ENCODE data around the gene CTNNBIP1.

The CTNNBIP1 gene

GRCh38 chr1:9878404-9878803 is 31.7 kb downstream of the CTNNBIP1 start:
- DNase-seq = no peak

GRCh38 chr1:9877962-9878361 is 32.1 kb downstream of the CTNNBIP1 start:
- DNase-seq = no peak

GRCh38 chr1:9875636-9876000 is 34.5 kb downstream of the CTNNBIP1 start:
- DNase-seq = peak in 7 of 56 donors; percentile 17 to 39 (median 28)

GRCh38 chr1:9874959-9875635 is 35.0 kb downstream of the CTNNBIP1 start:
- peak in 45 of 56 donors; percentile 20 to 82 (median 56) for DNase-seq

- DNase-seq = no peak
Measured at GRCh38 chr1:9874412-9874811, 35.7 kb downstream of the CTNNBIP1 start.

- no peak for DNase-seq
Measured at GRCh38 chr1:9873992-9874391, 36.1 kb downstream of the CTNNBIP1 start.

- no peak for DNase-seq
Measured at GRCh38 chr1:9873385-9873784, 36.7 kb downstream of the CTNNBIP1 start.

GRCh38 chr1:9872430-9873165 is 37.5 kb downstream of the CTNNBIP1 start:
- DNase-seq = no peak

GRCh38 chr1:9871707-9872425 is 38.2 kb downstream of the CTNNBIP1 start:
- DNase-seq = no peak

GRCh38 chr1:9871021-9871420 is 39.0 kb downstream of the CTNNBIP1 start:
- no peak for DNase-seq

GRCh38 chr1:9870572-9870971 is 39.5 kb downstream of the CTNNBIP1 start:
- no peak for DNase-seq

GRCh38 chr1:9869831-9870251 is 40.2 kb downstream of the CTNNBIP1 start:
- no peak for DNase-seq

- DNase-seq = no peak
Measured at GRCh38 chr1:9868244-9868590, 41.9 kb downstream of the CTNNBIP1 start.

- DNase-seq = peak in 49 of 56 donors; percentile 9 to 90 (median 58)
Measured at GRCh38 chr1:9867408-9868243, 42.4 kb downstream of the CTNNBIP1 start.

GRCh38 chr1:9866836-9867235 is 43.2 kb downstream of the CTNNBIP1 start:
- DNase-seq = no peak

GRCh38 chr1:9865724-9866123 is 44.3 kb downstream of the CTNNBIP1 start:
- no peak for DNase-seq

- DNase-seq = no peak
Measured at GRCh38 chr1:9863371-9863770, 46.7 kb downstream of the CTNNBIP1 start.

- DNase-seq = no peak
Measured at GRCh38 chr1:9861360-9861759, 48.7 kb downstream of the CTNNBIP1 start.

- DNase-seq = peak in 2 of 56 donors; percentile 29 to 41
Measured at GRCh38 chr1:9860887-9861286, 49.2 kb downstream of the CTNNBIP1 start.

- DNase-seq = peak in 1 of 56 donors; percentile 17
Measured at GRCh38 chr1:9859281-9860014, 50.6 kb downstream of the CTNNBIP1 start.

Measured in amygdala (tissue), 56 donors.